Caco-2 (cell line): Measurements from ENCODE around the gene ACTG1. TPM values are rescaled to one million over a fixed set of nuclear protein-coding genes. Genes with fewer than 3 reads are reported as not detected.

Experiments
- BruUV-seq: library from RNA; stranded (reverse); fragments of 400-500 nt; replicated peaks from 2 replicates; lab custom pipeline; 2021; lab: Mats Ljungman, UMichigan
- CTCF ChIA-PET: fragments of 300-600 bp; sonication (Branson Sonifier 250); formaldehyde crosslinking; loops from one replicate; lab custom pipeline; 2022; ENCODE audit warnings: antibody characterized with exemption; lab: Charles Lee
- POLR2A ChIA-PET: fragments of 300-600 bp; sonication (Branson Sonifier 250); formaldehyde crosslinking; loops from one replicate; lab custom pipeline; 2022; ENCODE audit warnings: antibody characterized with exemption; lab: Charles Lee
- DNase-seq, 2 experiments: peaks; one replicate each; pipeline versions ENCODE4 v3.0.0 to v3.0.0-alpha.2; 2020 to 2022
- H3K27me3 ChIP-seq: replicated peaks from 2 replicates; pipeline ENCODE4 v1.6.0; 2011; ENCODE audit warnings: low read length; ENCODE audit not compliant: control insufficient read depth, insufficient read depth
- H3K36me3 ChIP-seq: 2 replicates; pipeline ENCODE4 v1.5.1; 2011; ENCODE audit warnings: low read length; ENCODE audit not compliant: control insufficient read depth, insufficient read depth
- H3K4me1 ChIP-seq: fragments of 250-450 bp; sonication (Bioruptor Pico); 2 replicates; pipeline ENCODE4 v1.5.1; 2020; ENCODE audit warnings: mild to moderate bottlenecking
- H3K4me3 ChIP-seq: 2 replicates; pipeline ENCODE4 v1.5.1; 2011; ENCODE audit warnings: low read depth, mild to moderate bottlenecking, control low read depth, low read length
- H3K9me3 ChIP-seq: fragments of 250-450 bp; sonication (Bioruptor Pico); 2 replicates; pipeline ENCODE4 v1.5.1; 2020; ENCODE audit warnings: mild to moderate bottlenecking, moderate library complexity
- H3K27ac Mint-ChIP-seq: one replicate; pipeline ENCODE4 v1.8.0; 2022; ENCODE audit warnings: mixed read lengths; ENCODE audit not compliant: unreplicated experiment
- H3K27me3 Mint-ChIP-seq: one replicate; pipeline ENCODE4 v1.8.0; 2022; ENCODE audit warnings: mixed read lengths; ENCODE audit not compliant: insufficient read depth, unreplicated experiment
- H3K36me3 Mint-ChIP-seq: one replicate; pipeline ENCODE4 v1.8.0; 2022; ENCODE audit warnings: mild to moderate bottlenecking, mixed read lengths; ENCODE audit not compliant: insufficient read depth, unreplicated experiment
- H3K4me1 Mint-ChIP-seq: one replicate; pipeline ENCODE4 v1.8.0; 2022; ENCODE audit warnings: low read depth, mixed read lengths; ENCODE audit not compliant: unreplicated experiment
- H3K4me3 Mint-ChIP-seq: one replicate; pipeline ENCODE4 v1.8.0; 2022; ENCODE audit warnings: mild to moderate bottlenecking, moderate library complexity, mixed read lengths; ENCODE audit not compliant: unreplicated experiment
- H3K9me3 Mint-ChIP-seq: one replicate; pipeline ENCODE4 v1.8.0; 2022; ENCODE audit warnings: mixed read lengths; ENCODE audit not compliant: unreplicated experiment
- intact Hi-C: fragments of 100-400 bp; cut with micrococcal nuclease; formaldehyde crosslinking; loops from one replicate; pipeline ENCODE4 v1.10.0; 2022; ENCODE audit not compliant: unreplicated experiment
- total RNA-seq: library from RNA; stranded (reverse); gene quantifications from 2 replicates; pipeline ENCODE4 v1.2.3, GENCODE V29; 2022
- TF ChIP-seq, protein P1 (sequence below), 2 experiments: fragments of 200-600 bp in 1 of 2; IDR thresholded peaks; 1 replicate in 1 of 2; 2 replicates in 1 of 2; pipeline versions ENCODE4 v1.5.1 to v1.8.0; 2011 to 2022; ENCODE audit warnings: antibody characterized with exemption in 1 of 2, control low read depth in 1 of 2, inconsistent platforms in 1 of 2, low read depth in 1 of 2, low read length in 1 of 2, mild to moderate bottlenecking in 1 of 2, moderate library complexity in 1 of 2; ENCODE audit not compliant: insufficient read depth in 1 of 2, severe bottlenecking in 1 of 2, unreplicated experiment in 1 of 2

Gene ACTG1
- total RNA-seq, 1 experiment from 2014 or later, result 1,436 TPM

DNA sequence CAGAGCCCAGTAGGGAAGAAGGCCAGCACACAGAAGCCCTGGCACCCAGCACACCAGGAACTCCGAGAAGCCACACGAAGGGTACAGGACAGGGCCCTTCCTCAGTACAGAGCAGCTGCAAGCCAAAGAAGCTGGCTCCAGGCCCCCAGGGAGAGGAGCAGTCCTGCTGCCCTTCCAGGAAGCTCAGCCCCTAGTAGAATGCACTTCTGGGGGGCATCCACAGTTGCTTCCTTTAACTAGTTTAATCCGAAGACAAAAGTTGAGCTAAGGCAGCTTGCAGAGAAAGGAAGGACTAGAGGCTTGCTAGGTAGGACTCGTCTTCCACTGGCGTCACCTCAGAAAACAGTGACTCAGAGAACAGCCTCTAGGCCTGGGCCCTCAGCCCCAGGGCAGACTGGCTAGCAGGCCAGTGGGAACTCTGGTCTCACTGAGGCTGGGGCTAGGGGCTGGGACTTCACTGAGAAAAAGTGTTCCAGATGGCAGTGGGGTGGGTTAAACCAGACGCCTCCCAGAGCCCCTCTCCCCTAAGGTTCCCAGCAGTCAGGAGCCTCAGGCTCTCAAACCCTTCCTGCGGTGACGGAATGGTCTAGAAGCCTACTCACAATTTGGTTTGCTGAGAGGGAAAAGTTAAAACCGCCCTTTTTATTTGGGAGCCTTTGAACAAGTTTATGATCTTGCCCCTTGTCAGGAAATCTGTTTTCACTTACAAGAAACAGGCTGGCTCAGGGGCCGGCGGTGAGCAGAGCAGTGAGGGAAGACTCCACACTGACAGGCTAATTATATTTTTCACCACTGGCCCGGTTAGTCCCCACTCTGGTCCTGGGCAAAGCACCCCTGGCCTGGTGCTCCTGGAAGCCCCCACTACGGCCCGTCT lies 41.4 kb downstream of the ACTG1 start:
- Mint-ChIP-seq H3K4me1 (no peaks in the 10 kb centered on the region), H3K9me3 (no peaks in the 10 kb centered on the region), H3K27me3 (no peaks in the 10 kb centered on the region), H3K27ac (no peak overlapping the region), H3K36me3 (no peaks in the 10 kb centered on the region), H3K4me3 (no peak overlapping the region)
- no peaks in the 10 kb centered on the region for H3K27me3 ChIP-seq
- POLR2A ChIA-PET, result no interaction called here
- no peak overlapping the region for H3K4me3 ChIP-seq
- H3K9me3 ChIP-seq, result no peaks in the 10 kb centered on the region
- no peak for DNase-seq
- H3K4me1 ChIP-seq, result no peaks in the 10 kb centered on the region
- CTCF ChIA-PET, result interaction anchor here (0.5 to 0.9 kb wide), 2 partner anchors 13 to 366 kb away, joined by 3 to 4 read pairs; no protein-coding TSS in a partner anchor
- TF ChIP-seq, protein P1, sequence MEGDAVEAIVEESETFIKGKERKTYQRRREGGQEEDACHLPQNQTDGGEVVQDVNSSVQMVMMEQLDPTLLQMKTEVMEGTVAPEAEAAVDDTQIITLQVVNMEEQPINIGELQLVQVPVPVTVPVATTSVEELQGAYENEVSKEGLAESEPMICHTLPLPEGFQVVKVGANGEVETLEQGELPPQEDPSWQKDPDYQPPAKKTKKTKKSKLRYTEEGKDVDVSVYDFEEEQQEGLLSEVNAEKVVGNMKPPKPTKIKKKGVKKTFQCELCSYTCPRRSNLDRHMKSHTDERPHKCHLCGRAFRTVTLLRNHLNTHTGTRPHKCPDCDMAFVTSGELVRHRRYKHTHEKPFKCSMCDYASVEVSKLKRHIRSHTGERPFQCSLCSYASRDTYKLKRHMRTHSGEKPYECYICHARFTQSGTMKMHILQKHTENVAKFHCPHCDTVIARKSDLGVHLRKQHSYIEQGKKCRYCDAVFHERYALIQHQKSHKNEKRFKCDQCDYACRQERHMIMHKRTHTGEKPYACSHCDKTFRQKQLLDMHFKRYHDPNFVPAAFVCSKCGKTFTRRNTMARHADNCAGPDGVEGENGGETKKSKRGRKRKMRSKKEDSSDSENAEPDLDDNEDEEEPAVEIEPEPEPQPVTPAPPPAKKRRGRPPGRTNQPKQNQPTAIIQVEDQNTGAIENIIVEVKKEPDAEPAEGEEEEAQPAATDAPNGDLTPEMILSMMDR (IDR thresholded peaks at IDR 0.05; ENCODE audit: insufficient read depth in 1 of 2, low read depth in 1 of 2, low read length in 1 of 2, severe bottlenecking in 1 of 2, unreplicated experiment in 1 of 2), result no peak
- no TSS peak for BruUV-seq
- intact Hi-C loops, result no loop called here
- no peaks in the 10 kb centered on the region; the same call in 1 of the 2 replicates for H3K36me3 ChIP-seq

DNA sequence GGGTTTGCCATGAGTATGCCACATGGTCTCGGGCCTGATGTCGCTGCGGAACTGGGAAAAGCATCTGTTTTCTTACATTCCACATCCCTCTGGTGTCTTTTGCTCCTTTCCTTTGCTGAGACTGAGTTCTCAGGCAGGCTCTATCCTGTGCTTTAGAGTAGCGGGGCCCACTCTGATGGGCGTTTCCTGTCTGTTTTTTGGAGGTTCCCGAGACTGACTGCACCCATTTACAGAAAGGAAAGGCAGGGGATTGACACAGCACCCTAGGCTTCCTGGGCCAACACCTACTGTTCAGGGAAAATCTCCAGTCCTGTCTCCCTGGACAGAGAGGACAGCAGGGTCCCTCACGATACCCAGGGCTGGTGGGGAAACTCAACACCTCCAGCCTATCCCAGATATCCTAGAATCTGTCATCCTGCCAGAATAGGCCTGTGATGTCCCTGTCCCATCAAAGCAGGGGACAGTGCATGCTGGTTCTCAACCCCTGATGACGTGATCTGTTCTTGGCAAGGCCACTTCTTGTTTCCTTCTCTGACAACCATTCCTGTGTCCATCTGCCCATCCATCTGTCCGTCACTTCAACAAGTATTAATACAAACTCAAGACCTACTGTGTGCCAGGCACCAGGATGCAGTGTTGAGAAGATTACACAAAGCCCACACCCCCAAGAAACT lies 42.2 kb downstream of the ACTG1 start:
- no peaks in the 10 kb centered on the region for H3K4me1 ChIP-seq
- no TSS peak for BruUV-seq
- Mint-ChIP-seq H3K4me1 (no peaks in the 10 kb centered on the region), H3K36me3 (no peaks in the 10 kb centered on the region), H3K27ac (no peak overlapping the region), H3K27me3 (no peaks in the 10 kb centered on the region), H3K4me3 (no peak overlapping the region), H3K9me3 (no peaks in the 10 kb centered on the region)
- H3K9me3 ChIP-seq, result no peaks in the 10 kb centered on the region
- H3K4me3 ChIP-seq, result no peak overlapping the region
- CTCF ChIA-PET, result interaction anchor here (0.5 to 0.6 kb wide), 2 partner anchors 84 to 367 kb away, joined by 3 to 4 read pairs; no protein-coding TSS in a partner anchor
- TF ChIP-seq, protein P1 (IDR thresholded peaks at IDR 0.05; ENCODE audit: insufficient read depth in 1 of 2, low read depth in 1 of 2, low read length in 1 of 2, severe bottlenecking in 1 of 2, unreplicated experiment in 1 of 2), result no peak
- intact Hi-C loops, result no loop called here
- H3K36me3 ChIP-seq, result no peaks in the 10 kb centered on the region; the same call in 1 of the 2 replicates
- POLR2A ChIA-PET, result no interaction called here
- DNase-seq, result no peak
- H3K27me3 ChIP-seq, result no peaks in the 10 kb centered on the region

DNA sequence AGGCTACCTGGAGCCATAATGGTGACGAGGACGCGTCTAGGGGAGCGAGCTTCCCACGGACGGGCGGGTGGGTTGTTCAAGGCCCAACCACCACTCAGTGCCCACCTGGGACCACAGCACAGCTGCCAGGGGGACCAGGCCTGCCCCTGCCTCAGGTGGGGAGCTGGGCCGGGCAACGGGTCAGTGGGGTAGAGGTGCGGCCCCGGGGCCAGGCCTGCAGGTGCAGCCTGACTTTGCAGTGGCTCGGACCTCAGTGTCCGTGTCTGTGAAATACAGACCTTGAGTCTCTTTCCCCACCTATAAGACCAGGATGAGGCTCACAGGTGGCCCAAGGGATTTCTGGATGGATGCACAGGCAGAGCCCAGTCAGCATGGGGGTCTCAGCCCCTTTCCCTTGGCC lies 43.3 kb downstream of the ACTG1 start:
- H3K4me1 ChIP-seq, result no peaks in the 10 kb centered on the region
- Mint-ChIP-seq H3K36me3 (no peaks in the 10 kb centered on the region), H3K27me3 (no peaks in the 10 kb centered on the region), H3K4me3 (no peak overlapping the region), H3K27ac (no peak overlapping the region), H3K9me3 (no peaks in the 10 kb centered on the region), H3K4me1 (no peaks in the 10 kb centered on the region)
- no peak for DNase-seq
- CTCF ChIA-PET, result no interaction called here
- H3K9me3 ChIP-seq, result no peaks in the 10 kb centered on the region
- H3K4me3 ChIP-seq, result no peak overlapping the region
- no peaks in the 10 kb centered on the region; the same call in 1 of the 2 replicates for H3K36me3 ChIP-seq
- no TSS peak for BruUV-seq
- POLR2A ChIA-PET, result no interaction called here
- TF ChIP-seq, protein P1 (IDR thresholded peaks at IDR 0.05; ENCODE audit: insufficient read depth in 1 of 2, low read depth in 1 of 2, low read length in 1 of 2, severe bottlenecking in 1 of 2, unreplicated experiment in 1 of 2), result no peak
- no peaks in the 10 kb centered on the region for H3K27me3 ChIP-seq
- intact Hi-C loops, result no loop called here
